GM12878 (cell line): ENCODE data around the gene FAM114A1. TPM values are rescaled to one million over a fixed set of nuclear protein-coding genes. Genes with fewer than 3 reads are reported as not detected.

Experiments
- ATAC-seq: fragments of 200-7000 bp; cut with Tn5 transposase; 3 replicates; pipeline ENCODE4 v1.9.1; 2020; ENCODE audit warnings: mild to moderate bottlenecking, moderate library complexity
- BruUV-seq: library from RNA; stranded (reverse); fragments of 400-500 nt; replicated peaks from 2 replicates; lab custom pipeline; 2021; lab: Mats Ljungman, UMichigan
- CTCF ChIA-PET: fragments of 300-600 bp; sonication (Branson Sonifier 250); formaldehyde crosslinking; extraction: SDS; loops from one replicate; lab custom pipeline; 2021; ENCODE audit warnings: inconsistent platforms; lab: Yijun Ruan, JAX
- POLR2A ChIA-PET: fragments of 350-600 bp; formaldehyde crosslinking; extraction: SDS; loops from one replicate; lab custom pipeline; 2021; ENCODE audit warnings: inconsistent platforms; lab: Charles Lee
- RAD21 ChIA-PET: fragments of 300-600 bp; sonication (Branson Sonifier 250); formaldehyde crosslinking; loops from one replicate; lab custom pipeline; 2023; ENCODE audit warnings: antibody characterized with exemption; ENCODE audit not compliant: unreplicated experiment; lab: Charles Lee
- SMC1A ChIA-PET: fragments of 300-600 bp; sonication (Branson Sonifier 250); formaldehyde crosslinking; loops from one replicate; lab custom pipeline; 2023; ENCODE audit not compliant: unreplicated experiment, uncharacterized antibody; lab: Charles Lee
- DNase-seq: peaks from one replicate; pipeline ENCODE4 v3.0.0-alpha.2; 2011; ENCODE audit warnings: low read depth, low spot score
- FAIRE-seq: peaks from 3 replicates; lab custom pipeline; 2011; peaks lifted over from hg19 to GRCh38; lab: Jason Lieb, UNC
- H2AFZ ChIP-seq: 2 replicates; pipeline ENCODE4 v1.6.0; 2011; ENCODE audit warnings: low read depth, low read length, control low read depth; ENCODE audit not compliant: control insufficient read depth
- H3K27ac ChIP-seq: 2 replicates; pipeline ENCODE4 v1.5.1; 2011; ENCODE audit warnings: control low read depth; ENCODE audit not compliant: control insufficient read depth, insufficient read depth
- H3K27me3 ChIP-seq, 2 experiments: replicated peaks in 1 of 2; 2 replicates each; pipeline versions ENCODE4 v1.6.0 to v1.6.1; 2011; ENCODE audit warnings: low read length in 1 of 2; ENCODE audit not compliant: control insufficient read depth in 2 of 2, insufficient read depth in 2 of 2
- H3K36me3 ChIP-seq, 2 experiments: 2 replicates each; pipeline ENCODE4 v1.5.1; 2011; ENCODE audit warnings: low read length in 1 of 2; ENCODE audit not compliant: control insufficient read depth in 2 of 2, insufficient read depth in 2 of 2
- H3K4me1 ChIP-seq: 2 replicates; pipeline ENCODE4 v1.6.1; 2011; ENCODE audit warnings: mild to moderate bottlenecking, low read length, moderate library complexity, mixed read lengths; ENCODE audit not compliant: control insufficient read depth, insufficient read depth
- H3K4me2 ChIP-seq: 2 replicates; pipeline ENCODE4 v1.6.0; 2011; ENCODE audit warnings: control low read depth; ENCODE audit not compliant: control insufficient read depth, insufficient read depth
- H3K4me3 ChIP-seq: fragments of 200-600 bp; sonication (generic); 2 replicates; pipeline ENCODE4 v1.5.1; 2016
- H3K79me2 ChIP-seq: 2 replicates; pipeline ENCODE4 v1.6.0; 2011; ENCODE audit warnings: low read length; ENCODE audit not compliant: control insufficient read depth, insufficient read depth
- H3K9ac ChIP-seq: 2 replicates; pipeline ENCODE4 v1.8.0; 2011; ENCODE audit warnings: low read length, control low read depth, mixed read lengths; ENCODE audit not compliant: control insufficient read depth, insufficient read depth
- H3K9me3 ChIP-seq: replicated peaks from 3 replicates; pipeline ENCODE4 v1.5.1; 2011; ENCODE audit warnings: mild to moderate bottlenecking, low read length; ENCODE audit not compliant: control insufficient read depth, insufficient read depth
- H4K20me1 ChIP-seq: 2 replicates; pipeline ENCODE4 v1.6.0; 2011; ENCODE audit not compliant: control insufficient read depth, insufficient read depth
- BRCA1 ChIP-seq: IDR thresholded peaks from 2 replicates; pipeline ENCODE4 v1.6.1; 2011; ENCODE audit warnings: low read depth, low read length, improper control_type of control experiment
- CREB1 ChIP-seq: IDR thresholded peaks from 2 replicates; pipeline ENCODE4 v1.6.1; 2012; ENCODE audit warnings: low read depth, mild to moderate bottlenecking, inconsistent platforms
- NR2F1 ChIP-seq: fragments of 450-650 bp; conservative IDR thresholded peaks from 2 replicates; pipeline ENCODE4 v1.6.1; 2017; ENCODE audit warnings: mild to moderate bottlenecking
- RELA ChIP-seq: fragments of 450-650 bp; IDR thresholded peaks from 2 replicates; pipeline ENCODE4 v1.8.0; 2014; ENCODE audit warnings: borderline replicate concordance; ENCODE audit not compliant: partially characterized antibody
- SMARCA5 ChIP-seq: fragments of 450-650 bp; IDR thresholded peaks from 2 replicates; pipeline ENCODE4 v1.6.1; 2017; ENCODE audit warnings: mild to moderate bottlenecking
- ZNF592 ChIP-seq: fragments of 450-650 bp; IDR thresholded peaks from 2 replicates; pipeline ENCODE4 v1.6.1; 2017; ENCODE audit warnings: mild to moderate bottlenecking, moderate library complexity
- ZZZ3 ChIP-seq: IDR thresholded peaks from 2 replicates; pipeline ENCODE4 v1.6.1; 2011; ENCODE audit warnings: low read depth; ENCODE audit not compliant: control insufficient read depth, insufficient read length
- WGBS: methylation state at CpG from one replicate; pipeline ENCODE4 v1.1.6; 2016; ENCODE audit warnings: low lambda C conversion rate; ENCODE audit not compliant: insufficient replicate concordance, insufficient coverage; ENCODE audit errors: missing lambda C conversion rate; 5-methylcytosine and 5-hydroxymethylcytosine counted together
- in situ Hi-C: fragments of 300-500 bp; cut with MboI; formaldehyde crosslinking; loops from 9 replicates; pipeline ENCODE4 v1.14.3; 2018; ENCODE audit warnings: mixed read lengths
- intact Hi-C: fragments of 100-400 bp; cut with micrococcal nuclease; formaldehyde crosslinking; loops from one replicate; pipeline ENCODE4 v1.14.2; 2022; ENCODE audit not compliant: unreplicated experiment
- polyA plus RNA-seq, 11 experiments: library from polyadenylated mRNA; depleted of rRNA in 4 of 11; unstranded in 6 of 11; stranded (reverse) in 5 of 11; fragments of >200 nt; fragmentation: Nextera tagmentation in 4 of 11; fragmentation: Illumina TruSeq in 1 of 11; extraction: Ambion mirVana in 4 of 11; extraction: Trizol in 1 of 11; gene quantifications; 1 replicate in 1 of 11; 2 replicates in 10 of 11; pipeline versions ENCODE4 v1.2.1 to v1.2.3, GENCODE V29; 2011 to 2016; ENCODE audit warnings: inconsistent platforms in 2 of 11, missing spikeins in 2 of 11, low read depth in 1 of 11
- total RNA-seq, 4 experiments: library from RNA; depleted of rRNA in 3 of 4; stranded (reverse); fragments of >200 nt in 3 of 4; fragmentation: Illumina TruSeq in 1 of 4; extraction: Trizol in 1 of 4; gene quantifications; 2 replicates each; pipeline versions ENCODE4 v1.2.1 to v1.2.3, GENCODE V29; 2013 to 2021
- TF ChIP-seq, protein P1 (sequence below): fragments of 450-650 bp; IDR thresholded peaks from 2 replicates; pipeline ENCODE4 v1.6.1; 2018; ENCODE audit warnings: borderline replicate concordance, mild to moderate bottlenecking; ENCODE audit not compliant: partially characterized antibody

Gene FAM114A1
- total and polyA plus RNA-seq, 10 of the 15 experiments (the other 5 are each of a cell fraction or from before 2014, with no cell fraction given), result 1.3 to 6.2 (median 3.9) TPM

GRCh38 chr4:38951598-38951997 lies 84.0 kb downstream of the FAM114A1 start:
- Histone ChIP-seq H3K4me1 (no peaks in the 10 kb centered on the region), H3K4me3 (no peak overlapping the region), H3K79me2 (no peaks in the 10 kb centered on the region), H3K9ac (no peak overlapping the region), H3K9me3 (no peaks in the 10 kb centered on the region), H3K27ac (no peak overlapping the region), H4K20me1 (no peaks in the 10 kb centered on the region), H3K27me3 (no peaks in the 10 kb centered on the region), H2AFZ (no peak overlapping the region), H3K36me3 (no peaks in the 10 kb centered on the region), H3K4me2 (no peak overlapping the region)
- in situ Hi-C loops (no loop called here), intact Hi-C loops (no loop called here)
- no TSS peak for BruUV-seq
- SMC1A ChIA-PET, result interaction anchor here (0.5 to 1.5 kb wide), 4 partner anchors 14 to 255 kb away, joined by 3 to 7 read pairs (median 4); no protein-coding TSS in a partner anchor
- POLR2A ChIA-PET, result no interaction called here
- FAIRE-seq (no peak), DNase-seq (no peak), ATAC-seq (no peak)
- RAD21 ChIA-PET, result interaction anchor here (1.4 kb wide), 1 partner anchor 50 kb away, joined by 4 read pairs; no protein-coding TSS in a partner anchor
- WGBS, result 50% methylated on average over 2 of the region's 2 CpGs
- TF ChIP-seq, protein P1, sequence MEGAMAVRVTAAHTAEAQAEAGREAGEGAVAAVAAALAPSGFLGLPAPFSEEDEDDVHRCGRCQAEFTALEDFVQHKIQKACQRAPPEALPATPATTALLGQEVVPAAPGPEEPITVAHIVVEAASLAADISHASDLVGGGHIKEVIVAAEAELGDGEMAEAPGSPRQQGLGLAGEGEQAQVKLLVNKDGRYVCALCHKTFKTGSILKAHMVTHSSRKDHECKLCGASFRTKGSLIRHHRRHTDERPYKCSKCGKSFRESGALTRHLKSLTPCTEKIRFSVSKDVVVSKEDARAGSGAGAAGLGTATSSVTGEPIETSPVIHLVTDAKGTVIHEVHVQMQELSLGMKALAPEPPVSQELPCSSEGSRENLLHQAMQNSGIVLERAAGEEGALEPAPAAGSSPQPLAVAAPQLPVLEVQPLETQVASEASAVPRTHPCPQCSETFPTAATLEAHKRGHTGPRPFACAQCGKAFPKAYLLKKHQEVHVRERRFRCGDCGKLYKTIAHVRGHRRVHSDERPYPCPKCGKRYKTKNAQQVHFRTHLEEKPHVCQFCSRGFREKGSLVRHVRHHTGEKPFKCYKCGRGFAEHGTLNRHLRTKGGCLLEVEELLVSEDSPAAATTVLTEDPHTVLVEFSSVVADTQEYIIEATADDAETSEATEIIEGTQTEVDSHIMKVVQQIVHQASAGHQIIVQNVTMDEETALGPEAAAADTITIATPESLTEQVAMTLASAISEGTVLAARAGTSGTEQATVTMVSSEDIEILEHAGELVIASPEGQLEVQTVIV, result no peak
- TF ChIP-seq SMARCA5, result no peak
- CTCF ChIA-PET, result interaction anchor here (1.1 to 1.2 kb wide), 2 partner anchors 10 to 96 kb away, joined by 3 read pairs; no protein-coding TSS in a partner anchor

DNA sequence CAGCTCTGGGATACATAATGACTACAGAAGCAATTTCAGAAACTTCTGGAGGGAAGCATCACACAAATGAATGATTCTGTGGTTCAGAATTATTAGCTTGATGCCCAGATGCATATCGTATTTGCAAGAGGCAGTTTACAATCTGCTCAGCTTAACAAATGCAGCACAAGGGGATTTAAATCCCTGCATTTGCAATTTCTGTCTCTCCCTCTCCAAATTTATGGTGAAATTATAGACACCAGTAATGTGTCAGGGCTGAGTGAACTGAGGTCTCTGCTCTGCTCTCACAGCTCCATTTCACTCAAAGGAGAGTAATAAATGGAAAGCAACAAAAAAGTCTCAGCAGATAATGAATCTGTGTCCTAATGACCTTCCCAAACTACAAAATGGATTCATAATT lies 84.4 kb downstream of the FAM114A1 start:
- FAIRE-seq (no peak), ATAC-seq (no peak), DNase-seq (no peak)
- H3K36me3 ChIP-seq, result no peaks in the 10 kb centered on the region
- H3K27ac ChIP-seq, result no peak overlapping the region
- H3K4me1 ChIP-seq, result no peaks in the 10 kb centered on the region
- intact Hi-C loops, result no loop called here
- H3K79me2 ChIP-seq, result no peaks in the 10 kb centered on the region
- no peak for TF ChIP-seq ZZZ3
- no peak for TF ChIP-seq CREB1
- no peak for TF ChIP-seq BRCA1
- TF ChIP-seq RELA, result no peak
- no peak for TF ChIP-seq ZNF592
- TF ChIP-seq NR2F1, result no peak
- H3K4me3 ChIP-seq, result no peak overlapping the region
- no peaks in the 10 kb centered on the region for H4K20me1 ChIP-seq
- ChIA-PET RAD21 (interaction anchor here (1.4 kb wide), 1 partner anchor 50 kb away, joined by 4 read pairs; no protein-coding TSS in a partner anchor), POLR2A (no interaction called here), CTCF (interaction anchor here (1.1 to 1.2 kb wide), 2 partner anchors 10 to 96 kb away, joined by 3 read pairs; no protein-coding TSS in a partner anchor), SMC1A (interaction anchor here (0.8 kb wide), 1 partner anchor 47 kb away, joined by 3 read pairs; no protein-coding TSS in a partner anchor)
- in situ Hi-C loops, result no loop called here
- H3K27me3 ChIP-seq, result no peaks in the 10 kb centered on the region
- H3K9ac ChIP-seq, result no peak overlapping the region
- no peaks in the 10 kb centered on the region for H3K9me3 ChIP-seq
- no TSS peak for BruUV-seq
- no peak overlapping the region for H3K4me2 ChIP-seq
- WGBS, result 0% methylated on average over 1 of the region's 1 CpG
- H2AFZ ChIP-seq, result no peak overlapping the region
